Body of pancreas (tissue), 4 donors: ENCODE results near the gene GNAZ.

ENCODE experiments used
- POLR2A ChIP-seq, 3 donors: fragments of 450-650 bp; IDR thresholded peaks; one replicate each; pipeline ENCODE4 v1.6.1; 2016; ENCODE audit warnings: antibody characterized with exemption in 3 of 3, mild to moderate bottlenecking in 2 of 3
- TF ChIP-seq, protein P1 (sequence below), 7 experiments: fragments of 450-650 bp in 4 of 7; fragments of 200-600 bp in 3 of 7; sonication (generic) in 3 of 7; IDR thresholded peaks; one replicate each; pipeline ENCODE4 v1.5.1; 2016 to 2019; ENCODE audit warnings: antibody characterized with exemption in 7 of 7

GRCh38 chr22:23166042-23166831 is 95.9 kb downstream of the GNAZ start:
- TF ChIP-seq, protein P1, sequence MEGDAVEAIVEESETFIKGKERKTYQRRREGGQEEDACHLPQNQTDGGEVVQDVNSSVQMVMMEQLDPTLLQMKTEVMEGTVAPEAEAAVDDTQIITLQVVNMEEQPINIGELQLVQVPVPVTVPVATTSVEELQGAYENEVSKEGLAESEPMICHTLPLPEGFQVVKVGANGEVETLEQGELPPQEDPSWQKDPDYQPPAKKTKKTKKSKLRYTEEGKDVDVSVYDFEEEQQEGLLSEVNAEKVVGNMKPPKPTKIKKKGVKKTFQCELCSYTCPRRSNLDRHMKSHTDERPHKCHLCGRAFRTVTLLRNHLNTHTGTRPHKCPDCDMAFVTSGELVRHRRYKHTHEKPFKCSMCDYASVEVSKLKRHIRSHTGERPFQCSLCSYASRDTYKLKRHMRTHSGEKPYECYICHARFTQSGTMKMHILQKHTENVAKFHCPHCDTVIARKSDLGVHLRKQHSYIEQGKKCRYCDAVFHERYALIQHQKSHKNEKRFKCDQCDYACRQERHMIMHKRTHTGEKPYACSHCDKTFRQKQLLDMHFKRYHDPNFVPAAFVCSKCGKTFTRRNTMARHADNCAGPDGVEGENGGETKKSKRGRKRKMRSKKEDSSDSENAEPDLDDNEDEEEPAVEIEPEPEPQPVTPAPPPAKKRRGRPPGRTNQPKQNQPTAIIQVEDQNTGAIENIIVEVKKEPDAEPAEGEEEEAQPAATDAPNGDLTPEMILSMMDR (IDR thresholded peaks at IDR 0.05), result no peak
- no peak for TF ChIP-seq POLR2A (IDR thresholded peaks at IDR 0.05)
